Measurements from ENCODE around the gene FOXS1.

FOXS1 gene

GRCh38 chr20:31844737-31845299 is 586 bp downstream of the FOXS1 start:
- Histone ChIP-seq H3K36me3 (ENCODE audit: insufficient read depth, low read depth, low read length) (no peaks in the 10 kb centered on the region), H3K4me3 (ENCODE audit: low read length) (no peak overlapping the region), H3K4me1 (ENCODE audit: insufficient read depth, low read length) (peaks cover 7% of the 10 kb centered on the region; the same call in 1 of the 2 replicates), H3K9ac (ENCODE audit: low read depth, low read length) (no peak overlapping the region), H3K27ac (ENCODE audit: low read length) (no peak overlapping the region), H3K27me3 (ENCODE audit: insufficient read depth, low read length) (peaks cover 14% of the 10 kb centered on the region), H3K9me3 (ENCODE audit: insufficient read depth, low read depth, low read length) (no peaks in the 10 kb centered on the region)

- H3K36me3 ChIP-seq (ENCODE audit: insufficient read depth, low read depth, low read length) = no peaks in the 10 kb centered on the region
Measured at GRCh38 chr20:31843881-31844280, 1.5 kb downstream of the FOXS1 start.

GRCh38 chr20:31843288-31843687 is 2.1 kb downstream of the FOXS1 start:
- Histone ChIP-seq H3K27ac (ENCODE audit: low read length) (no peak overlapping the region), H3K4me3 (ENCODE audit: low read length) (no peak overlapping the region), H3K9me3 (ENCODE audit: insufficient read depth, low read depth, low read length) (no peaks in the 10 kb centered on the region), H3K9ac (ENCODE audit: low read depth, low read length) (no peak overlapping the region), H3K27me3 (ENCODE audit: insufficient read depth, low read length) (no peaks in the 10 kb centered on the region; the same call in 1 of the 2 replicates), H3K4me1 (ENCODE audit: insufficient read depth, low read length) (peaks cover 7% of the 10 kb centered on the region; the same call in 1 of the 2 replicates), H3K36me3 (ENCODE audit: insufficient read depth, low read depth, low read length) (no peaks in the 10 kb centered on the region)

More at GRCh38 chr20:31843881-31844280, 1.5 kb downstream of the FOXS1 start:
- no peak overlapping the region for H3K27ac ChIP-seq (ENCODE audit: low read length)
- peaks cover 5% of the 10 kb centered on the region for H3K27me3 ChIP-seq (ENCODE audit: insufficient read depth, low read length)
- no peak overlapping the region for H3K4me3 ChIP-seq (ENCODE audit: low read length)
- no peak overlapping the region for H3K9ac ChIP-seq (ENCODE audit: low read depth, low read length)
- H3K4me1 ChIP-seq (ENCODE audit: insufficient read depth, low read length) = peaks cover 7% of the 10 kb centered on the region; the same call in 1 of the 2 replicates
- H3K9me3 ChIP-seq (ENCODE audit: insufficient read depth, low read depth, low read length) = no peaks in the 10 kb centered on the region

- peaks cover 7% of the 10 kb centered on the region; the same call in 1 of the 2 replicates for H3K4me1 ChIP-seq (ENCODE audit: insufficient read depth, low read length)
- H3K9ac ChIP-seq (ENCODE audit: low read depth, low read length) = peak overlapping the region; percentile 15; the same call in 1 of the 2 replicates
- no peaks in the 10 kb centered on the region for H3K36me3 ChIP-seq (ENCODE audit: insufficient read depth, low read depth, low read length)
- no peak overlapping the region; the same call in 1 of the 2 replicates for H3K4me3 ChIP-seq (ENCODE audit: low read length)
- no peaks in the 10 kb centered on the region for H3K9me3 ChIP-seq (ENCODE audit: insufficient read depth, low read depth, low read length)
- no peaks in the 10 kb centered on the region; the same call in 1 of the 2 replicates for H3K27me3 ChIP-seq (ENCODE audit: insufficient read depth, low read length)
- no peak overlapping the region for H3K27ac ChIP-seq (ENCODE audit: low read length)
Measured at GRCh38 chr20:31842471-31843157, 2.8 kb downstream of the FOXS1 start.

- H3K27me3 ChIP-seq (ENCODE audit: insufficient read depth, low read length) = no peaks in the 10 kb centered on the region
- H3K36me3 ChIP-seq (ENCODE audit: insufficient read depth, low read depth, low read length) = no peaks in the 10 kb centered on the region
- no peak overlapping the region for H3K4me3 ChIP-seq (ENCODE audit: low read length)
- H3K4me1 ChIP-seq (ENCODE audit: insufficient read depth, low read length) = peaks cover 7% of the 10 kb centered on the region; the same call in 1 of the 2 replicates
- no peaks in the 10 kb centered on the region for H3K9me3 ChIP-seq (ENCODE audit: insufficient read depth, low read depth, low read length)
- H3K27ac ChIP-seq (ENCODE audit: low read length) = no peak overlapping the region
- H3K9ac ChIP-seq (ENCODE audit: low read depth, low read length) = no peak overlapping the region
Measured at GRCh38 chr20:31841928-31842327, 3.5 kb downstream of the FOXS1 start.

- H3K9ac ChIP-seq (ENCODE audit: low read depth, low read length) = no peak overlapping the region
- H3K27me3 ChIP-seq (ENCODE audit: insufficient read depth, low read length) = no peaks in the 10 kb centered on the region
- H3K4me3 ChIP-seq (ENCODE audit: low read length) = no peak overlapping the region
- H3K9me3 ChIP-seq (ENCODE audit: insufficient read depth, low read depth, low read length) = no peaks in the 10 kb centered on the region
- peaks cover 7% of the 10 kb centered on the region; the same call in 1 of the 2 replicates for H3K4me1 ChIP-seq (ENCODE audit: insufficient read depth, low read length)
- H3K36me3 ChIP-seq (ENCODE audit: insufficient read depth, low read depth, low read length) = no peaks in the 10 kb centered on the region
- no peak overlapping the region for H3K27ac ChIP-seq (ENCODE audit: low read length)
Measured at GRCh38 chr20:31840906-31841816, 4.2 kb downstream of the FOXS1 start.

- no peaks in the 10 kb centered on the region for H3K27me3 ChIP-seq (ENCODE audit: insufficient read depth, low read length)
- no peaks in the 10 kb centered on the region for H3K36me3 ChIP-seq (ENCODE audit: insufficient read depth, low read depth, low read length)
- no peaks in the 10 kb centered on the region for H3K9me3 ChIP-seq (ENCODE audit: insufficient read depth, low read depth, low read length)
- H3K9ac ChIP-seq (ENCODE audit: low read depth, low read length) = no peak overlapping the region
- peaks cover 7% of the 10 kb centered on the region; the same call in 1 of the 2 replicates for H3K4me1 ChIP-seq (ENCODE audit: insufficient read depth, low read length)
- H3K4me3 ChIP-seq (ENCODE audit: low read length) = no peak overlapping the region
- no peak overlapping the region for H3K27ac ChIP-seq (ENCODE audit: low read length)
Measured at GRCh38 chr20:31839782-31840487, 5.5 kb downstream of the FOXS1 start.

GRCh38 chr20:31838646-31839292 is 6.6 kb downstream of the FOXS1 start:
- Histone ChIP-seq H3K4me1 (ENCODE audit: insufficient read depth, low read length) (peaks cover 7% of the 10 kb centered on the region; the same call in 1 of the 2 replicates), H3K27me3 (ENCODE audit: insufficient read depth, low read length) (no peaks in the 10 kb centered on the region), H3K27ac (ENCODE audit: low read length) (no peak overlapping the region), H3K9ac (ENCODE audit: low read depth, low read length) (no peak overlapping the region), H3K4me3 (ENCODE audit: low read length) (no peak overlapping the region), H3K36me3 (ENCODE audit: insufficient read depth, low read depth, low read length) (no peaks in the 10 kb centered on the region), H3K9me3 (ENCODE audit: insufficient read depth, low read depth, low read length) (no peaks in the 10 kb centered on the region)

- Histone ChIP-seq H3K4me3 (ENCODE audit: low read length) (no peak overlapping the region), H3K4me1 (ENCODE audit: insufficient read depth, low read length) (peaks cover 7% of the 10 kb centered on the region; the same call in 1 of the 2 replicates), H3K27ac (ENCODE audit: low read length) (no peak overlapping the region), H3K36me3 (ENCODE audit: insufficient read depth, low read depth, low read length) (no peaks in the 10 kb centered on the region), H3K9ac (ENCODE audit: low read depth, low read length) (no peak overlapping the region; the same call in 1 of the 2 replicates), H3K27me3 (ENCODE audit: insufficient read depth, low read length) (no peaks in the 10 kb centered on the region), H3K9me3 (ENCODE audit: insufficient read depth, low read depth, low read length) (no peaks in the 10 kb centered on the region)
Measured at GRCh38 chr20:31837896-31838397, 7.5 kb downstream of the FOXS1 start.

- no peak overlapping the region for H3K27ac ChIP-seq (ENCODE audit: low read length)
- H3K9ac ChIP-seq (ENCODE audit: low read depth, low read length) = no peak overlapping the region
- H3K36me3 ChIP-seq (ENCODE audit: insufficient read depth, low read depth, low read length) = no peaks in the 10 kb centered on the region
- no peaks in the 10 kb centered on the region; the same call in 1 of the 2 replicates for H3K4me1 ChIP-seq (ENCODE audit: insufficient read depth, low read length)
- no peaks in the 10 kb centered on the region for H3K27me3 ChIP-seq (ENCODE audit: insufficient read depth, low read length)
- no peak overlapping the region for H3K4me3 ChIP-seq (ENCODE audit: low read length)
- H3K9me3 ChIP-seq (ENCODE audit: insufficient read depth, low read depth, low read length) = no peaks in the 10 kb centered on the region
Measured at GRCh38 chr20:31836853-31837608, 8.4 kb downstream of the FOXS1 start.
